Thyroid gland (tissue), 4 donors: ENCODE data around the gene DCAF6.

Experiments
- POLR2A ChIP-seq, 2 donors: fragments of 450-650 bp; IDR thresholded peaks; one replicate each; pipeline ENCODE4 v1.6.1; 2017; ENCODE audit warnings: antibody characterized with exemption in 2 of 2, mild to moderate bottlenecking in 2 of 2, moderate library complexity in 1 of 2
- TF ChIP-seq, protein P1 (sequence below), 6 experiments: fragments of 200-600 bp in 3 of 6; fragments of 450-650 bp in 3 of 6; sonication (generic) in 3 of 6; IDR thresholded peaks; one replicate each; pipeline ENCODE4 v1.5.1; 2016 to 2019; ENCODE audit warnings: antibody characterized with exemption in 6 of 6, mild to moderate bottlenecking in 2 of 6, inconsistent platforms in 1 of 6, moderate library complexity in 1 of 6

DNA sequence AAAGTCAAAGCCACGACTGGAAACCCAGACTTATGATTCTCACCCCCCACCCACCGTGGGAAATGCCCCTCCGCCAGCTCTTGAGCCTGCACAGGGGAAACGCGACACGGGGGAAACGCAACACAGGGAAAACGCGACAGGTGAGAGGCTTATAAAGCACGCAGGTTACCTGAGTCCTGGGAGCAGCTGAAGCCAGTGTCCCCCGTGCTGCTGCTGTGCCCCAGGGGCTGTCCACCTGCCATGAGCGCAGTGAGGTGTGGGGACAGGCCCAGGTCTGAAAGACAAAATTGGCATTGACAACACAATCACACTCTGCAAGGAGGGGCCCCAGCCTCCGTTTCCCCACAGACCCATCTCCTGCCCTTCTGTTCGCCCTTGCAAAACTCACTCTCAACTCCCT lies 153.9 kb downstream of the DCAF6 start:
- TF ChIP-seq POLR2A (IDR thresholded peaks at IDR 0.05) = no peak
- TF ChIP-seq, protein P1, sequence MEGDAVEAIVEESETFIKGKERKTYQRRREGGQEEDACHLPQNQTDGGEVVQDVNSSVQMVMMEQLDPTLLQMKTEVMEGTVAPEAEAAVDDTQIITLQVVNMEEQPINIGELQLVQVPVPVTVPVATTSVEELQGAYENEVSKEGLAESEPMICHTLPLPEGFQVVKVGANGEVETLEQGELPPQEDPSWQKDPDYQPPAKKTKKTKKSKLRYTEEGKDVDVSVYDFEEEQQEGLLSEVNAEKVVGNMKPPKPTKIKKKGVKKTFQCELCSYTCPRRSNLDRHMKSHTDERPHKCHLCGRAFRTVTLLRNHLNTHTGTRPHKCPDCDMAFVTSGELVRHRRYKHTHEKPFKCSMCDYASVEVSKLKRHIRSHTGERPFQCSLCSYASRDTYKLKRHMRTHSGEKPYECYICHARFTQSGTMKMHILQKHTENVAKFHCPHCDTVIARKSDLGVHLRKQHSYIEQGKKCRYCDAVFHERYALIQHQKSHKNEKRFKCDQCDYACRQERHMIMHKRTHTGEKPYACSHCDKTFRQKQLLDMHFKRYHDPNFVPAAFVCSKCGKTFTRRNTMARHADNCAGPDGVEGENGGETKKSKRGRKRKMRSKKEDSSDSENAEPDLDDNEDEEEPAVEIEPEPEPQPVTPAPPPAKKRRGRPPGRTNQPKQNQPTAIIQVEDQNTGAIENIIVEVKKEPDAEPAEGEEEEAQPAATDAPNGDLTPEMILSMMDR (IDR thresholded peaks at IDR 0.05) = no peak
